Stimulated activated CD4-positive, alpha-beta T cell treated with anti-CD3 and anti-CD28 coated beads, Interleukin-1b, Interleukin-23, amount 100 ng/mL, for 1 hour (primary cell): ENCODE results near the gene SYCP3.
"Not testable (repeated sequence)": the region's sequence is repeated elsewhere in the genome, so short reads cannot be mapped to it uniquely, and the experiment has no call there.

Source experiments
- DNase-seq, 2 donors: peaks; one replicate each; pipeline ENCODE4 v3.0.0-alpha.2; 2020; ENCODE audit warnings: low read depth in 2 of 2

Gene SYCP3

GRCh38 chr12:101759396-101760047 is 20.3 kb upstream of the SYCP3 start:
- no peak for DNase-seq

- no peak for DNase-seq
These were observed 10.9 kb upstream of the SYCP3 start for GRCh38 chr12:101750152-101750551.

GRCh38 chr12:101749657-101750056 is 10.4 kb upstream of the SYCP3 start:
- no peak for DNase-seq

DNA sequence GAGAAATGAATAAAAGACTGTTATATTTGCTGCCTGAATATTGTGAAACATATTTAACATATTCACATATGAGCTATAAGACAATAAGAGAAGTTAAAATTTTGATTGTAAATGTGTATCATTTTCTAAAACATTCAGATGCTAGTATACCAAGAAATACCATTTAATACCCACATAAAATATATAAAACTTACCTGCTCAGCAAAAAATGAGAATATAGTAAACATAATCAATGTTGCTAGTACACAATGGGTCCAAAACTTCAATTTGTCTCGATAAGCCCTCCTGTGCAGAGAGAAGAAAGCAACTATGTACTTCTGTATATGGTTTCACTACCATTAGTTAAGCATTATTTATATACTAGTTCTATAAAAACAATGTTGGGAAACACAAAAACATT is 9.6 kb upstream of the SYCP3 start:
- DNase-seq: no peak

GRCh38 chr12:101747697-101748096 is 8.4 kb upstream of the SYCP3 start:
- DNase-seq: no peak

DNA sequence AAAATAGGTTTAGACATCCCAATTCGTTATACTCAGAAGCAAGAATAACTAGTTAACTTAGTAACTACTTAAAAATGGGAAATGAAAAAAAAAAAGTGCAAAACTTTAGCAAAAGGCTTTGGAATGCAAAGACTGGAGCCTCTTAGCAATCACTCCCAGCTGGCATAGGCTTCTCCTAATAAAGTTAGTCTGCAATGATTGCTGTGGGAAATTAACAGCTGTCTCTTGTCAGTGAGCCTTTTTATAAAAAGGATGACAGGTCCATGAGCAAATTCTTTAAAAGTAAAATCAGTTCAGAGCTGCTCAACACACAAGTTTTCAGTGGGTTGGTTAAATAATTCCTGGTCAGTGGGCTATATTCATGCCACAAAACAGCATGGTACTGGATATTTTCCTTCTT is 7.4 kb upstream of the SYCP3 start:
- no peak for DNase-seq

GRCh38 chr12:101746196-101746595 is 6.9 kb upstream of the SYCP3 start:
- no peak for DNase-seq

- no peak for DNase-seq
These were observed 6.2 kb upstream of the SYCP3 start for GRCh38 chr12:101745481-101745880.

- no peak for DNase-seq
These were observed 4.6 kb upstream of the SYCP3 start for GRCh38 chr12:101743724-101744472.

DNA sequence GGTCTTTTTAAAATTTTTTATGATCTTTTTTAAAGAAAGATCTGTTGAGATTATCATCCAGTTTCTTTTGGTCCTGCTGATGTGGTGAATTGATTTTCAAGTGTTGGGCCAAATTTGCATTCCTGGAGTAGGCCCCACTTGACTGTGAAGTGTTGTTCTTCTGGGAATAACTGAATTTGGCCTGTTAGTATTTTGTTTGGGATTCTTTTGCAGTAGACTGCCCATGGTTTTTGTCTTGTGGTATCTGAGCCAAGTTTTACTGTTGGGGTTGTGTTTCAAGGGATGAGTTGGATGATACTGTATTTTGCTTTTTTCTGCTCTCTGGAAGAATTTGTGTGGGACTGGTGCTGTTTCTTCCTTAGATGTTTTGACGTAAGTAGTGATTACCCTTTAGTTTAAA is 4.0 kb upstream of the SYCP3 start:
- DNase-seq: no peak

DNA sequence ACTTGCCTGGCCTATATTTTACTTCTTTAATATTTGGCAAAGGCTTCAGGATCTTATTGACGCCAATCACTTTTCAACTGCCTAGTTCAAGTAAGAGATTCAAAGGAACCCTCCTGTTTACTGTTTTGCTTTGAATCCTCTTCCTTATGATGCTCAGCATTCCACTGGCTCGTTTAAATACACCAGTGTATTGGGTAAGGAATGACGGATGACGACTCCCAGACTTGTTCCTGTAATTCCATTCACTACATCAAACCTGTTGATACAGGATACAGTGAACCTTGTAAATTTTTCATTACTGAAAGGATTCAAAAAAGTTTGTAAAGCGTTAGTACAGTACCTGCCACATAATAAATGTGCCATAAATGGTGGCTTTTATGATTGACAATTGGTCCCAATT is 1.7 kb upstream of the SYCP3 start:
- no peak for DNase-seq

DNA sequence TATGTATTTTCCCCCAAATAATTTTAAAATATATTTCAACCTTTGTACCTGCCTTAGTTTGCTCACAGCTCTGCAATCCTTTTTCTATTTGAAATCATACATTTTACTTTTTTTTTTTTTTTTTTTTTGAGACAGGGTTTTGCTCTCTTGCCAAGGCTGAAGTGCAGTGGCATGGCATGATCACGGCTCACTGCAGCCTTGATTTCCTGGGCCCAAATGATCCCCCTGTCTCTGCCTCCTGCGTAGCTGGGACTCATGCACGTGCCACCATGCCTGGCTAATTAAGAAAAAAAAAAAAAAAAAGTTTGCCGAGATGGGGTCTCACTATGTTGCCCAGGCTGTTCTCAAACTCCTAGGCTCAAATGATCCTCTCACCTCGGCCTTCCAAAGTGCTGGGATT is 1.3 kb upstream of the SYCP3 start:
- no peak for DNase-seq

DNA sequence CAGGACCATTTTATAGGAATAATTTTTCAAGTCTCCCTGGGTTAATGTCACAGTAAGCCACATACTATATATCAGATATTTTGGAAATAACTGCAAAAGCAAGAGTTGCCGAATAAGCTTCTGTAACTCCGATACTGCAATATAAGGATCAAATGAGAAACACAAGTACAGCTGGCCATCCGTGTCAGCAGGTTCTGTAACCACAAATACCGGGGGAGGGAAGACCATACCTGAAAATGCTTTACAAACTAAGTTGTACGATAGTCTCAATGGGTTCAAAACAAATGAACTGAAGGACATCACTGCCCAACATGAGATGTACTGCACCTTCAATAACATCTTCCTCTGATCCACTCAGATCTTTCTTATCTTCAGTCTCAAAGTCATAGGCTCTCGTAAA is 1.8 kb downstream of the SYCP3 start:
- DNase-seq: no peak

DNA sequence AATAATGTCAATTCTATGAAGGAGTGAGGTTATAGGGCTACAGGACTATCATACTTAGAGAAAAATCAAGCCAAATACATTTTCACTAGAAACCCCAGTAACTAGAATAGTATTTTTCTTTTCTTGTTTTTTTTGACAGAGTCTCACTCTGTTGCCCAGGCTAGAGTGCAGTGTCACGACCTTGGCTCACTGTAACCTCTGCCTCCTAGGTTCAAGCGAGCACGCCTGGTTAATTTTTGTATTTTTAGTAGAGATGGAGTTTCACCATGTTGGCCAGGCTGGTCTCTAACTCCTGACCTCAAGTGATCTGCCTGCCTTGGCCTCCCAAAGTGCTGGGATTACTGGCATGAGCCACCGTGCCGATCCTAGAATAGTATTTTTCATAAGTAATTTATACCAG is 4.8 kb downstream of the SYCP3 start:
- not testable (repeated sequence) for DNase-seq

GRCh38 chr12:101733166-101733565 is 6.1 kb downstream of the SYCP3 start:
- DNase-seq: no peak

DNA sequence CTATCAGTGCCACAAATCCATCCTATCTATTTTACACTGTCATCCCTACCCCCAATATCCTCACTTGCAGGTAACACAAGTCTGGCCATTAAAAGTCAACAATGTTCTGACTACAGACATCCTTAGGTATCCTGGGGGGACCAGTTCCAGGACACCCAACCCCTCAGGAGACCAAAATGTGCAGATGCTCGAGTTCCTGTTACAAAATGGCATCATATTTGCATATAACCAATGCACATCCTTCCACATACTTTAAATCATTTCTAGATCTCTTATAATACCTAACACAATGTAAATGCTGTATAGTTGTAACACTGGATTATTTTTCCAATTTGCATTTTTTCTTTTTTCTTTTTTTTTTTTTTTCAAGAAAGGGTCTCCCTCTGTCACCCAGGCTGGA is 6.9 kb downstream of the SYCP3 start:
- no peak for DNase-seq

DNA sequence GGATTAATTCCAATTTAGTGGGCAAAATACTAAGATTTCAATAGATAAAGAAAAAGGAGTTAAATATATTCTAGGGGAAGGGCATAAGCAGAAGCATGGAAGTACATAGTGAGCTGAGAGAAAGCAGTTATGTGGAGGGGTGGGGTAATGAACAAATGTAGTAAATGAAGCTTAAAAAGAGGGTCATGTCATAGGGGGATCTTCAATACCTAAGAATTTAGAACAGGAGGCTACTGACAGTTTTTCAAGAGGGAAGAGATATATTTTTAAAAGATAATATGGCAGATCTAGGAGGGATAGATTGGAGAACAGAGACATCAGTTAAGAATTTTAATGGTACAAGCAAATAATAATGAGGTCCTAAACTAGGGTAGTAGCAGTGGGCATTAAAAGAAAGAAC is 9.4 kb downstream of the SYCP3 start:
- DNase-seq: no peak

- DNase-seq: no peak
These were observed 12.2 kb downstream of the SYCP3 start for GRCh38 chr12:101727098-101727497.

GRCh38 chr12:101722392-101722791 is 16.9 kb downstream of the SYCP3 start:
- DNase-seq: no peak

DNA sequence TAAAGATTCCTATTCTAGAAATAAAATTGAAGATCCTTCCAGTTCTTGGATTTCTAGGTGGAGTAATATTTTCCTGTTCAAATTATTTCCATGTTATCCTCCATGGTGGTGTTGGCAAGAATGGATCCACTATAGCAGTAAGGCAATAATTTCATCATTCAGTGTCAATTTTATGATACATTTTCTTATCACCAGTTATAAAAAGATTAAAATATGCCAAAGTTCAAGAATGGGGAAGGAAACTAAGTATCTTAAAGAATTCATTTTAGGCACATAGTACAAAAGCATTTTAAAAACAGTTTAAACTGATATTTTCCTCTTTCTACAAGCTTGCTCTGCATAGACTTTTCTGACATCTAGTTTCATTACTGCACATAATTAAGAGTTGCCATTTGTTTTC is 19.1 kb downstream of the SYCP3 start:
- no peak for DNase-seq

GRCh38 chr12:101719566-101719965 is 19.7 kb downstream of the SYCP3 start:
- no peak for DNase-seq

- no peak for DNase-seq
These were observed 24.3 kb downstream of the SYCP3 start for GRCh38 chr12:101714877-101715444.

GRCh38 chr12:101713930-101714329 is 25.3 kb downstream of the SYCP3 start:
- DNase-seq: no peak
